Mesothelial cell of epicardium (in vitro differentiated cells): Measurements from ENCODE around the gene HDAC4. TPM values are rescaled to one million over a fixed set of nuclear protein-coding genes. Genes with fewer than 3 reads are reported as not detected.

Source experiments
- DNase-seq, 2 experiments: peaks; one replicate each; pipeline ENCODE4 v3.0.0; 2021; ENCODE audit warnings: low spot score in 2 of 2; ENCODE audit not compliant: unreplicated experiment in 2 of 2
- H3K27ac Mint-ChIP-seq: 2 replicates; pipeline ENCODE4 v1.8.0; 2021; ENCODE audit warnings: mixed read lengths
- H3K27me3 Mint-ChIP-seq: 2 replicates; pipeline ENCODE4 v1.8.0; 2021; ENCODE audit warnings: low read depth, mixed read lengths
- H3K36me3 Mint-ChIP-seq: 2 replicates; pipeline ENCODE4 v1.8.0; 2021; ENCODE audit warnings: mixed read lengths
- H3K4me1 Mint-ChIP-seq: 2 replicates; pipeline ENCODE4 v1.8.0; 2021; ENCODE audit warnings: mixed read lengths
- H3K4me3 Mint-ChIP-seq: 2 replicates; pipeline ENCODE4 v1.8.0; 2021; ENCODE audit warnings: mild to moderate bottlenecking, moderate library complexity, mixed read lengths
- H3K9me3 Mint-ChIP-seq: 2 replicates; pipeline ENCODE4 v1.8.0; 2021; ENCODE audit warnings: mixed read lengths
- CTCF ChIP-seq: fragments of 200-600 bp; sonication (generic); IDR thresholded peaks from one replicate; pipeline ENCODE4 v1.5.0; 2021; ENCODE audit warnings: antibody characterized with exemption; ENCODE audit not compliant: unreplicated experiment
- total RNA-seq: library from RNA; stranded (reverse); gene quantifications from 3 replicates; pipeline ENCODE4 v1.2.1, GENCODE V29; 2021

HDAC4 gene
- total RNA-seq, 1 donor from 2014 or later, result 59.2 TPM

- no peak for TF ChIP-seq CTCF
- Mint-ChIP-seq H3K27me3 (no peaks in the 10 kb centered on the region), H3K36me3 (no peaks in the 10 kb centered on the region), H3K4me1 (no peaks in the 10 kb centered on the region), H3K9me3 (no peaks in the 10 kb centered on the region), H3K4me3 (no peak overlapping the region), H3K27ac (no peak overlapping the region)
- no peak for DNase-seq
These were observed 25.4 kb downstream of the HDAC4 start for GRCh38 chr2:239375278-239376061.

GRCh38 chr2:239374896-239375277, 25.9 kb downstream of the HDAC4 start:
- Mint-ChIP-seq H3K4me1 (peaks cover under 1% of the 10 kb centered on the region), H3K27ac (no peak overlapping the region), H3K27me3 (no peaks in the 10 kb centered on the region), H3K9me3 (no peaks in the 10 kb centered on the region), H3K4me3 (no peak overlapping the region), H3K36me3 (no peaks in the 10 kb centered on the region)
- no peak for TF ChIP-seq CTCF
- DNase-seq, result no peak

GRCh38 chr2:239372835-239373234, 28.0 kb downstream of the HDAC4 start:
- no peaks in the 10 kb centered on the region for H3K9me3 Mint-ChIP-seq
- H3K27me3 Mint-ChIP-seq, result no peaks in the 10 kb centered on the region
- no peak for DNase-seq
- TF ChIP-seq CTCF, result no peak
- H3K4me3 Mint-ChIP-seq, result no peak overlapping the region
- H3K36me3 Mint-ChIP-seq, result peaks cover 1% of the 10 kb centered on the region
- no peak overlapping the region for H3K27ac Mint-ChIP-seq
- peaks cover 14% of the 10 kb centered on the region for H3K4me1 Mint-ChIP-seq

GRCh38 chr2:239371726-239372686, 28.8 kb downstream of the HDAC4 start:
- peaks cover 14% of the 10 kb centered on the region for H3K4me1 Mint-ChIP-seq
- H3K27ac Mint-ChIP-seq, result no peak overlapping the region
- H3K27me3 Mint-ChIP-seq, result no peaks in the 10 kb centered on the region
- DNase-seq, result no peak
- TF ChIP-seq CTCF, result no peak
- no peaks in the 10 kb centered on the region for H3K9me3 Mint-ChIP-seq
- no peak overlapping the region for H3K4me3 Mint-ChIP-seq
- H3K36me3 Mint-ChIP-seq, result peaks cover 1% of the 10 kb centered on the region

- Mint-ChIP-seq H3K4me3 (no peak overlapping the region), H3K27ac (no peak overlapping the region), H3K4me1 (peaks cover 14% of the 10 kb centered on the region), H3K27me3 (no peaks in the 10 kb centered on the region), H3K36me3 (peaks cover 1% of the 10 kb centered on the region), H3K9me3 (no peaks in the 10 kb centered on the region)
- TF ChIP-seq CTCF, result no peak
- DNase-seq, result no peak
These were observed 29.7 kb downstream of the HDAC4 start for GRCh38 chr2:239370876-239371725.
